Kidney (tissue), 22 donors: ENCODE data around the gene TAS2R46. TPM values are rescaled to one million over a fixed set of nuclear protein-coding genes. Genes with fewer than 3 reads are reported as not detected.
"Not testable (repeated sequence)": the region's sequence is repeated elsewhere in the genome, so short reads cannot be mapped to it uniquely, and the experiment has no call there.

Source experiments
- DNase-seq, 5 donors: peaks; one replicate each; pipeline ENCODE4 v3.0.0-alpha.2; 2013 to 2020
- FAIRE-seq: peaks from 2 replicates; lab custom pipeline; 2012; peaks lifted over from hg19 to GRCh38; lab: Jason Lieb, UNC
- H3K27ac ChIP-seq, 2 donors: one replicate each; pipeline ENCODE4 v1.7.0; 2013; ENCODE audit warnings: low read depth in 2 of 2, low read length in 2 of 2, inconsistent platforms in 1 of 2
- H3K27me3 ChIP-seq: one replicate; pipeline ENCODE4 v1.7.1; 2013; ENCODE audit warnings: low read length, inconsistent platforms; ENCODE audit not compliant: control insufficient read depth, insufficient read depth
- H3K36me3 ChIP-seq, 3 donors: one replicate each; pipeline versions ENCODE4 v1.7.0 to v1.7.1; 2013; ENCODE audit warnings: low read length in 3 of 3, control low read depth in 1 of 3, inconsistent platforms in 1 of 3; ENCODE audit not compliant: insufficient read depth in 3 of 3, control insufficient read depth in 2 of 3
- H3K4me1 ChIP-seq, 3 donors: one replicate each; pipeline versions ENCODE4 v1.7.0 to v1.7.1; 2013; ENCODE audit warnings: low read length in 3 of 3, inconsistent platforms in 1 of 3, low read depth in 1 of 3; ENCODE audit not compliant: control insufficient read depth in 2 of 3, insufficient read depth in 2 of 3
- H3K4me3 ChIP-seq, 3 donors: one replicate each; pipeline versions ENCODE4 v1.7.0 to v1.8.1; 2013; ENCODE audit warnings: low read length in 3 of 3, control low read depth in 1 of 3, inconsistent platforms in 1 of 3
- H3K9ac ChIP-seq, 3 donors: one replicate each; pipeline versions ENCODE4 v1.7.0 to v1.7.1; 2013; ENCODE audit warnings: low read length in 3 of 3, control low read depth in 1 of 3, inconsistent platforms in 1 of 3
- H3K9me3 ChIP-seq, 3 donors: one replicate each; pipeline versions ENCODE4 v1.7.0 to v1.7.1; 2013; ENCODE audit warnings: low read length in 3 of 3, control low read depth in 1 of 3, inconsistent platforms in 1 of 3; ENCODE audit not compliant: control insufficient read depth in 2 of 3, insufficient read depth in 1 of 3
- CTCF ChIP-seq: IDR thresholded peaks from 3 replicates; pipeline ENCODE4 v1.5.1; 2012; ENCODE audit warnings: mild to moderate bottlenecking, moderate library complexity, borderline replicate concordance; ENCODE audit not compliant: insufficient read depth; ENCODE audit errors: extremely low read depth
- intact Hi-C: fragments of 100-400 bp; cut with DNase I; formaldehyde crosslinking; loops from one replicate; pipeline ENCODE4 v1.11.1; 2022
- long read RNA-seq, 10 donors: library from polyadenylated mRNA in 1 of 10; unstranded in 1 of 10; transcript quantifications; one replicate each; pipeline ENCODE4 v2.0.0 and lab custom pipeline, GENCODE V29; 2021 to 2026
- polyA plus RNA-seq: library from polyadenylated mRNA; stranded (reverse); fragments of 350-450 nt; fragmentation: Illumina TruSeq; extraction: RNeasy Lipid Tissue Mini Kit (QIAGEN cat#74804); gene quantifications from one replicate; pipeline ENCODE4 v1.2.3, GENCODE V29; 2014; ENCODE audit warnings: low read depth, low replicate concordance; ENCODE audit not compliant: insufficient read depth
- total RNA-seq: library from RNA; stranded (reverse); fragmentation: NEBNext Ultra II Directional; extraction: Animal tissue kit (Norgen Biotek cat#: 25700); gene quantifications from one replicate; pipeline ENCODE4 v1.2.1, GENCODE V29; 2021
- donor health status: control.
- donor health status: control.
- donor health status: control.
- donor health status: control.
- donor health status: control.
- donor health status: DM: yes; HTN: yes; CAD: no.
- donor health status: Normal renal cell carcinoma (clear cell type).

Gene TAS2R46
- total RNA-seq (1.6 TPM), polyA plus RNA-seq (not detected)
- long read RNA-seq, donor 1: 0 reads
- long read RNA-seq, donor 2: 0 reads
- long read RNA-seq, donor 3: 0 reads
- long read RNA-seq, donor 4: 0 reads
- long read RNA-seq, donor 5: 0 reads
- long read RNA-seq, donor 6: 0 reads
- long read RNA-seq, donor 7: 0 reads
- long read RNA-seq, donor 8: 0 reads
- long read RNA-seq, donor 9: 0 reads
- long read RNA-seq, donor 10: 0 reads

- not testable (repeated sequence) for FAIRE-seq
Measured at GRCh38 chr12:11062194-11062593, at the start of gene TAS2R46. Gene TAS2R46 (minus strand): TSS chr12:11062294. CDS start chr12:11062294, 0 bp downstream.

GRCh38 chr12:11111213-11111612 lies 49.1 kb upstream of the TAS2R46 start:
- H3K9me3 ChIP-seq, DNase-seq, intact Hi-C loops, H3K4me3 ChIP-seq, FAIRE-seq, H3K9ac ChIP-seq, H3K36me3 ChIP-seq, H3K4me1 ChIP-seq, H3K27me3 ChIP-seq, H3K27ac ChIP-seq: not testable (repeated sequence)

More at GRCh38 chr12:11062194-11062593, at the start of gene TAS2R46:
- H3K4me1 ChIP-seq, H3K4me3 ChIP-seq, DNase-seq, H3K9me3 ChIP-seq, H3K27ac ChIP-seq, H3K27me3 ChIP-seq, intact Hi-C loops, H3K9ac ChIP-seq, H3K36me3 ChIP-seq: not testable (repeated sequence)

- no peak overlapping the region for H3K9ac ChIP-seq
- TF ChIP-seq CTCF: no peak
- DNase-seq (no peak), FAIRE-seq (no peak)
- no peak overlapping the region for H3K27ac ChIP-seq
- peaks cover 0 to 5% (median 0%) of the 10 kb centered on the region in 3 donors for H3K9me3 ChIP-seq
- no peaks in the 10 kb centered on the region for H3K4me1 ChIP-seq
- H3K36me3 ChIP-seq: no peaks in the 10 kb centered on the region
- no peak overlapping the region for H3K4me3 ChIP-seq
- intact Hi-C loops: no loop called here
- no peaks in the 10 kb centered on the region for H3K27me3 ChIP-seq
Measured at GRCh38 chr12:11108862-11109261, 46.8 kb upstream of the TAS2R46 start.

- no peak for TF ChIP-seq CTCF
- intact Hi-C loops: no loop called here
- Histone ChIP-seq H3K9me3 (peaks cover 0 to 5% (median 0%) of the 10 kb centered on the region in 3 donors), H3K27me3 (no peaks in the 10 kb centered on the region), H3K4me3 (no peak overlapping the region), H3K36me3 (no peaks in the 10 kb centered on the region), H3K27ac (no peak overlapping the region), H3K4me1 (no peaks in the 10 kb centered on the region), H3K9ac (no peak overlapping the region)
- no peak for FAIRE-seq
- DNase-seq: no peak
Measured at GRCh38 chr12:11107719-11108118, 45.6 kb upstream of the TAS2R46 start.
